NT2/D1 (cell line): ENCODE measurements around the gene KRTAP10-4.

Source experiments
- SUZ12 ChIP-seq: IDR thresholded peaks from 2 replicates; pipeline ENCODE4 v1.6.1; 2011; ENCODE audit not compliant: insufficient read length, insufficient read depth; ENCODE audit errors: extremely low read depth
- YY1 ChIP-seq: IDR thresholded peaks from 2 replicates; pipeline ENCODE4 v1.6.1; 2011; ENCODE audit not compliant: insufficient read length, insufficient read depth
- ZNF274 ChIP-seq: IDR thresholded peaks from 2 replicates; pipeline ENCODE4 v1.6.1; 2011; ENCODE audit warnings: mild to moderate bottlenecking, low read depth, low read length

DNA sequence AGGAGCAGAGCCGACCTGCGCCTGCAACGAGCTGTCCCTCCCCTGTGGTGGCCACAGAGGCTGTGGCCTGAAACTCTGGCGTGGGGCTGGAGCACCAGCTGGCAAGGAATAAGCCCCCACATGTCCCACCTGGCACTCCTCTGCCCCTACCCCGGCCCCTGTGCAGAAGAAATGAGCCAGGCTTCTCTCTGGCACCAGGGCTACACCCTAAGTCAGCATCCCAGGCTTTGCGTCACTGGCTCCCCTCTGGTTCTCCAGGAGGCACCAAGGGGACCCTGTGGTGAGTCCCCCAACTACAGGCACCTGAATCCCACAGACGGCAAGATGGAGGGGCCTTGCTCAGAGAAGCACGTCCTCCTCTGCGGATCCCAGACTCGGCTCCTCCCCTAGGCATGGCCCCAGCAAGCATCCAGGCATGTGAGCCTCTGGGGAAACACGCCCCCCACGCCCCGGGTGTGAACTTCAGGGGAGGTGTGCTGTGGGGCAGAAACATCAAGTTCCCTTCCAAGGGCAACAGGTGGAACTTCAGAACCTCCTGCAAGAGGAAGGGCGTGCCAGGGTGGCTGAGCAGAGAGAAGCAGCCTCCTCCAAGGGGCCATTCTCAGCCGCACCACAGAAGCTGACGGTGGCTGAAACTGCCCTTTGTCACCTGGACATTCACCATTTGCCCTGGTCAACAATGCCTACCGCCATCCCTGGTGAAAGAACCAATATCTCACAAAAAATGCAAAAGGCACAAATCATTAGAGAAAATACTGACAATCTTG, 29.8 kb downstream of the KRTAP10-4 start:
- TF ChIP-seq SUZ12 (no peak), YY1 (no peak), ZNF274 (no peak)
